Measurements from ENCODE around the gene NCAM1. TPM values are rescaled to one million over a fixed set of nuclear protein-coding genes. Genes with fewer than 3 reads are reported as not detected.
A peak's percentile ranks its signal among the peaks of the same experiment; 100 is the strongest.

The NCAM1 gene
- total RNA-seq, 4 donors from 2014 or later = 56.3 to 193 (median 70.2) TPM

DNA sequence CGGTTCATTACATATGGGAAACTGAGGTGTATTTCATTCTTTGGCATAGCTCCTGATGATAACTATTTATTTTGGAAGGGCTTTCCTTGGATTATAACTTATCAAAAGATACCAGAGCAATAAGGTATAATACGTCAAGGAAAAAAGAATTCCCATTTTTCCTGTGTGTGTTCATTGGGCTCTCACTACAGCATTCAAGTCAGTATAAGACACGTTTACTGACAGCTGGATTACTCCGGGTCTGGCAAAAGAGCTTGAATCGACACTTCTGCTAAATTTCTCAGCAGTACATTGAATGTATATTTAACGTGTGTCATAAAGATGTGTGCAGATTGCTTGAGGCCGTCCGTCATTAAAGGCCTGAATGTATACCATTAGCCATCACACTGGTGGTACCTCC lies 163.4 kb downstream of the NCAM1 start:
- no peak for ATAC-seq
- WGBS, 2 donors (ENCODE audit: low coverage in 1 of 2) = 83 to 85% methylated on average over 5 to 8 of the region's 8 CpGs
- Histone ChIP-seq H3K36me3 (no peaks in the 10 kb centered on the region), H3K27ac (no peak overlapping the region), H3K9me3 (no peaks in the 10 kb centered on the region), H3K4me1 (peaks cover 0 to 22% (median 0%) of the 10 kb centered on the region in 3 donors), H3K27me3 (no peaks in the 10 kb centered on the region), H3K4me3 (no peak overlapping the region)
- TF ChIP-seq POLR2AphosphoS5 (IDR thresholded peaks at IDR 0.05) (no peak), POLR2A (IDR thresholded peaks at IDR 0.05) (no peak), EP300 (IDR thresholded peaks at IDR 0.05) (no peak)
- TF ChIP-seq, protein P1, sequence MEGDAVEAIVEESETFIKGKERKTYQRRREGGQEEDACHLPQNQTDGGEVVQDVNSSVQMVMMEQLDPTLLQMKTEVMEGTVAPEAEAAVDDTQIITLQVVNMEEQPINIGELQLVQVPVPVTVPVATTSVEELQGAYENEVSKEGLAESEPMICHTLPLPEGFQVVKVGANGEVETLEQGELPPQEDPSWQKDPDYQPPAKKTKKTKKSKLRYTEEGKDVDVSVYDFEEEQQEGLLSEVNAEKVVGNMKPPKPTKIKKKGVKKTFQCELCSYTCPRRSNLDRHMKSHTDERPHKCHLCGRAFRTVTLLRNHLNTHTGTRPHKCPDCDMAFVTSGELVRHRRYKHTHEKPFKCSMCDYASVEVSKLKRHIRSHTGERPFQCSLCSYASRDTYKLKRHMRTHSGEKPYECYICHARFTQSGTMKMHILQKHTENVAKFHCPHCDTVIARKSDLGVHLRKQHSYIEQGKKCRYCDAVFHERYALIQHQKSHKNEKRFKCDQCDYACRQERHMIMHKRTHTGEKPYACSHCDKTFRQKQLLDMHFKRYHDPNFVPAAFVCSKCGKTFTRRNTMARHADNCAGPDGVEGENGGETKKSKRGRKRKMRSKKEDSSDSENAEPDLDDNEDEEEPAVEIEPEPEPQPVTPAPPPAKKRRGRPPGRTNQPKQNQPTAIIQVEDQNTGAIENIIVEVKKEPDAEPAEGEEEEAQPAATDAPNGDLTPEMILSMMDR (IDR thresholded peaks at IDR 0.05) = no peak

DNA sequence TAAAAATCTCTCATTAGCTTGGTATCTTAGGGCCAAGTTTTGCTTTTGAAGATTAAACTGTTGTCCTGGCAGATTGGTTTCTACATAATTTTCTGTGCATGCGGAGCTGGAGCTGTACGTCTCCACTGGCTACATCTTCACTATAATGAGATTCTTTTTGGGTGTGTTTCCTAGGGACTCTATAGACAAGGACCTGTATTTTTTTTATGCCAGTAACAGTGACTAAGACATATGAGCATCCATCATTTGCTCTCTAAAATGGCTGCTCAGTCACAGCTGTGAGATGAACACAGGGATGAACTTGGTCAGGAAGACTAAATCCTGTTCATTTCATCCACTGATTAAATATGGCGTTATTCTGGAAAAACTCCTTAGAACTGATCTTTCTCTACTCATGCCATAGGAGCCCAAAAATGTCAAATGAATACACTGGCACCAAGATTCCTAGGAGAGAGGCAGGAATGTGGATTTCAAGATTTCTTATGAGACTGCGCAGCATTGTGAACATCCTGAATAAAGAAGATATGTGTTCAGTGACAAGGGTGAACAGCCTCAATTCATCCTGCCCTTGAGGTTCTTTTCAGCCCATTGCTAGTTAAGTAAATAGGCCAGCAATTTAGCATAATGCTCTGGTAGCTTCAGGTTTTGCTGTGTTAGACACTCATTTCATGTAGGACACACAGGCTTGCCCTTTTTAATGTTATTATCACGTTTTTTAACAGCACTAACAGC lies 168.2 kb downstream of the NCAM1 start:
- Histone ChIP-seq H3K4me1 (peaks cover 0 to 46% (median 4%) of the 10 kb centered on the region in 3 donors), H3K36me3 (no peaks in the 10 kb centered on the region), H3K27me3 (no peaks in the 10 kb centered on the region), H3K9me3 (no peaks in the 10 kb centered on the region), H3K4me3 (no peak overlapping the region), H3K27ac (no peak overlapping the region)
- ATAC-seq = no peak
- 86 to 91% methylated on average over 4 to 5 of the region's 5 CpGs for WGBS, 2 donors (ENCODE audit: low coverage in 1 of 2)
- no peak for TF ChIP-seq EP300 (IDR thresholded peaks at IDR 0.05)
- TF ChIP-seq POLR2AphosphoS5 (IDR thresholded peaks at IDR 0.05) = no peak
- TF ChIP-seq, protein P1 (IDR thresholded peaks at IDR 0.05) = no peak

DNA sequence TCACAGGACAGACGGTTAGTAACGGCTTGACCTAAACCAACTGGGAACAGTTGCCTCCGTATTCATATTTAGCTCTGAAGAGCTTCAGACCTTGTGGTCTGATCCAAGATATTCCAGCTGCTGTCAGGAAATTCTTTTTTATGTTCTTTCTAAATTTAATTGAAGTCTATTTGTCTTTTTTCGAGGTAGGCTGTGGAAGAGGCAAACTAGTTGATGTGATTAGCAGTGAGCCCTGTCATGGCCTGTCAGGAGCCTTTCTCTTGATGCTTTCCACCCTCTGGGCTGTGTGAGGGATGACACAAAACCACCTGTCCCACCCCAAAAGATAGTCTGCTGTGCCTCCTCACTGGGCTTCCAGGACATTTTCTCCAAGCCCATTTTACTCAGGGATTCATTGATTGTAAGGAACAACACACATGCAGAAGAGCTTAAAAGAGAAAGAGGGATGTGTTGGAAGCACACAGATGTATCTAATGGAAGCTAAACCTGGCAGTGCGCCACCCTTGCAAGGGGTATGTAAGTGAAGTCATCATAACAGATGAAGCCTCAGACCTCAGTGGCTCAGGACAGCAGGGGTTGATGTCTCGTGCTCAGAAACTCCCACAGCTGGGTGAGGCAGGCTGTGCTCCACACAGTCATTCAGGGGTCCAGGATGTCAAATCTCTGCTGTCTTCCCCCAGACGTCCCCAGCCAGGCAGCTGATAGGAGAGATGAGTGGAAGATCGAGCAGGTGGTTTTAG lies 170.0 kb downstream of the NCAM1 start:
- no peak for ATAC-seq

DNA sequence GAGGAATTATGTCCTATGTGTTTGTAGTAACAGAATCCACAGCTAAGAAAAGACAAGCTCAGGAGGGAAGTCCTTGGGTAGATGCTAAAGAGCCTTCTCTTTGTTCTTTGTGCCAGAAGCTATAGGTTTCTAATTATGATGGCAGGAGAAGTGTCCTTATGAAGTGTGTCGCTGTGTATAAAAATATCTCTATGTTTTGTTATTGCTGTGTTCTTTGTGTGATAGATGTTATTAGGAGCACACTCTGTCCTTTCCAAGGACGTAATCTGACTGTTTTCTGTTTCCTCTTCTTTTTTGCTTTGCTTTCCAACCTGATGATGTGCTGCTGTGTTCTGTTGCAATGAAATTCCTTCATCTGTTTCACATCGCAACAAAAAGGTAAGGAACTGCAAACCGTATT lies 171.9 kb downstream of the NCAM1 start:
- no peaks in the 10 kb centered on the region for H3K36me3 ChIP-seq
- H3K9me3 ChIP-seq = no peaks in the 10 kb centered on the region
- no peak for ATAC-seq
- no peaks in the 10 kb centered on the region for H3K27me3 ChIP-seq
- no peak for TF ChIP-seq POLR2A (IDR thresholded peaks at IDR 0.05)
- peak; percentile 15 for TF ChIP-seq POLR2AphosphoS5 (IDR thresholded peaks at IDR 0.05)
- H3K4me1 ChIP-seq = peaks cover 0 to 32% (median 4%) of the 10 kb centered on the region in 3 donors
- peak overlapping the region in 2 of 4 donors; percentile 58 to 61 for H3K27ac ChIP-seq
- WGBS, 2 donors (ENCODE audit: low coverage in 1 of 2) = 47 to 73% methylated on average over 3 to 4 of the region's 4 CpGs
- H3K4me3 ChIP-seq = no peak overlapping the region

More for the DNA sequence above, 170.0 kb downstream of the NCAM1 start:
- Histone ChIP-seq H3K4me3 (no peak overlapping the region), H3K4me1 (peaks cover 0 to 46% (median 4%) of the 10 kb centered on the region in 3 donors), H3K9me3 (no peaks in the 10 kb centered on the region), H3K27ac (peak overlapping the region in 2 of 4 donors; percentile 38 to 40), H3K27me3 (no peaks in the 10 kb centered on the region), H3K36me3 (no peaks in the 10 kb centered on the region)
- 70 to 85% methylated on average over 4 to 5 of the region's 8 CpGs for WGBS, 2 donors (ENCODE audit: low coverage in 1 of 2)
- TF ChIP-seq, protein P1 (IDR thresholded peaks at IDR 0.05) = no peak
- TF ChIP-seq POLR2AphosphoS5 (IDR thresholded peaks at IDR 0.05) (no peak), EP300 (IDR thresholded peaks at IDR 0.05) (no peak), POLR2A (IDR thresholded peaks at IDR 0.05) (no peak)

DNA sequence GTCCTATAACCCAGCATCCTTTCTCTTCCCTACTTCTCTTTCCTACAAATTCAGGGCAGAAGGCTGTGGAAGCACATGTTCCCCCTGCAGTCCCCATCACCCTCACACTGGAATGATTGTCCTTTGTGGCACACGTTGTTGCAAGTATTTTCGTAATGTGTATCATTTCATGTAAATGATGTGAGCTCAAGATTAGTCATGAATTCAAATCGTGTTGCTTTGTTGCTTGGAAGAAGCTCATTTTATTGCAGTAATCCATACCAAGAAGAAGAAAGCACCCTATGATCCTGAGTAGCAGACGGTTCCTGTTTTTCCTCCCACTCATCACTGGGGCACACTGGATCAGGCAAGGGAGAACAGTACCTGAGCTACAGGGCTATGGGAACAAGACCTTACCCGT lies 173.4 kb downstream of the NCAM1 start:
- TF ChIP-seq POLR2AphosphoS5 (IDR thresholded peaks at IDR 0.05) (no peak), EP300 (IDR thresholded peaks at IDR 0.05) (no peak), POLR2A (IDR thresholded peaks at IDR 0.05) (no peak)
- TF ChIP-seq, protein P1 (IDR thresholded peaks at IDR 0.05) = no peak
- Histone ChIP-seq H3K4me1 (peaks cover 0 to 32% (median 4%) of the 10 kb centered on the region in 3 donors), H3K4me3 (no peak overlapping the region), H3K9me3 (no peaks in the 10 kb centered on the region), H3K27ac (no peak overlapping the region), H3K36me3 (no peaks in the 10 kb centered on the region), H3K27me3 (no peaks in the 10 kb centered on the region)
- ATAC-seq = no peak
- WGBS, 2 donors (ENCODE audit: low coverage in 1 of 2) = 92 to 96% methylated on average over 5 of the region's 5 CpGs
